ACC112 (cell line): ENCODE data around the gene ARL15.

ENCODE experiments used
- H2AFZ ChIP-seq: fragments of 200-600 bp; sonication (generic); one replicate; pipeline ENCODE4 v1.6.0; 2017; ENCODE audit warnings: antibody characterized with exemption, low read length; ENCODE audit not compliant: unreplicated experiment
- H3K27ac ChIP-seq: fragments of 200-600 bp; sonication (generic); 2 replicates; pipeline ENCODE4 v1.5.1; 2014; ENCODE audit warnings: low read depth, mild to moderate bottlenecking, antibody characterized with exemption, low read length, moderate library complexity
- H3K27me3 ChIP-seq: fragments of 200-600 bp; sonication (generic); 2 replicates; pipeline ENCODE4 v1.6.1; 2014; ENCODE audit warnings: mild to moderate bottlenecking, antibody characterized with exemption, low read length, moderate library complexity, mixed read lengths; ENCODE audit not compliant: insufficient read depth
- H3K36me3 ChIP-seq: fragments of 200-600 bp; sonication (generic); 2 replicates; pipeline ENCODE4 v1.6.1; 2016; ENCODE audit warnings: mild to moderate bottlenecking, antibody characterized with exemption, low read length, moderate library complexity, mixed read lengths; ENCODE audit not compliant: insufficient read depth
- H3K4me1 ChIP-seq: fragments of 200-600 bp; sonication (generic); one replicate; pipeline ENCODE4 v1.6.1; 2016; ENCODE audit warnings: low read length, mixed read lengths; ENCODE audit not compliant: insufficient read depth, unreplicated experiment, control insufficient read depth
- H3K4me3 ChIP-seq: fragments of 200-600 bp; sonication (generic); 2 replicates; pipeline ENCODE4 v1.5.1; 2014; ENCODE audit warnings: mild to moderate bottlenecking, low read depth, low read length
- H3K79me2 ChIP-seq: fragments of 200-600 bp; sonication (generic); one replicate; pipeline ENCODE4 v1.6.0; 2016; ENCODE audit warnings: low read length; ENCODE audit not compliant: control insufficient read depth, unreplicated experiment, insufficient read depth

Gene ARL15

DNA sequence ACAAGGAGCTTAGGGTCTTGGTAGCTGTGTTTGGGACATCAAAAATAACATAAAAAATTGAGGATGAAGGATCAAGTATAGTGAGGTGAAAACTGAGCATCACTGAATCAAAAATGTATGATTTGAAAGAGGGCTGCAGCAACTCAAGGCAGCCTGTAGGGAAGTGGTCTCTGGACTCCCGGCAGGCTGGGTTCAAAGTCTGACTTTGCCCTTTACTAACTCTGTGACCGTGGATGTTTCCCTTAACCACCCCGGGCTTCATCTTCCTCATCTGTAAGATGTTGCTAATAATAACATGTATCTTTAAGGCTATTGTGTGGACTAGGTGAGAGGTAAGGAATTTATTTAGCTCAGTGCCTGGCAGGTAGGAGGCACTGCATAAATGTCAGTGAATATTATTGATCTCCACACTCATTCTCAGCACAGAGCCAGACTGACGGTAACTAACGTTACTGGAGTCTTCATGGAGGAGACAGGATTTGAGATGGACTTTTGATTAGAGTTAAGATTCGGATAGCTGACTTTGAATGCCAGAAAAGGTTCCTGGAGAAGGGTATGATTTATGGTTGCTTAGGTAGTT, 382.6 kb downstream of the ARL15 start:
- Histone ChIP-seq H2AFZ (no peak overlapping the region), H3K27ac (no peak overlapping the region), H3K27me3 (no peaks in the 10 kb centered on the region), H3K36me3 (no peaks in the 10 kb centered on the region), H3K79me2 (no peaks in the 10 kb centered on the region), H3K4me1 (no peaks in the 10 kb centered on the region), H3K4me3 (no peak overlapping the region)

DNA sequence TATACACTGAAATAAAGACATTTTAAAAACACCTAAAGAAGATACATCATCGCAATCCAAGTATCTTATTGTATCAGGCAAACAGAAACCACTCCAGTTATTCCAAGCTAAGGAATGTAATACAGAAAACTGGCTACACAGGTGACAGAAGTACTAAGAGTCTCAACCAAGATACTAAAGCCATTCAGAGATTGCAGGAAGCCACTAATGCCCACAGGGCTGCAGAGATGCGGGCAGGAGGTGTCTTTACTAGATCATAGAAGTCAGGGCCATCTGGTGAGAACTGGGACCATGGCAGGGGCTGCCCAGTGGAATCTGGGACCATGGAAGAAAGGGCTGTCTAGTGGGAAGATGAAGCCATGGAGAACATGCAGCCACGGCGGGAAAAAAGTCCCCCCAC, 384.3 kb downstream of the ARL15 start:
- Histone ChIP-seq H3K27me3 (no peaks in the 10 kb centered on the region), H3K4me1 (no peaks in the 10 kb centered on the region), H3K79me2 (no peaks in the 10 kb centered on the region), H3K27ac (no peak overlapping the region), H3K4me3 (no peak overlapping the region), H3K36me3 (no peaks in the 10 kb centered on the region), H2AFZ (no peak overlapping the region)

DNA sequence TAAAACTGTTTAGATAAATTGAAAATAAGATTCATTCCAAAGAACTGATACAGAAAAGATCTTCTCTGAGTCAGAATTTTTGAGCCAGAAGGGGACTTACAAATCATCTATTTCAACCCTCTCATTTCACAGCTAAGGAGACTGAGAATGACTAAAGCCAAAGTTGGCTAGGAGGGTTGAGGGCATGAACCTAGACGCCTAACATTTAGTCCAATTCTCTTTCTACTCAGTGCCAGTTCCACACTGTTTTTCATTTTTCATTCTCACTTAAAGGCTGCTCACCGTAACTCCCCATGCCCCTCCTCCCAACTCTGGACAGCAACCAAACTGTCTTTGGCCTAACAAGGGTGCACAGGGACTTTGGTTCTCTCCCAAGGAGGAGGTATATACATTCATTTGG, 386.0 kb downstream of the ARL15 start:
- no peak overlapping the region for H3K27ac ChIP-seq
- no peaks in the 10 kb centered on the region for H3K27me3 ChIP-seq
- H3K4me1 ChIP-seq: no peaks in the 10 kb centered on the region
- H3K79me2 ChIP-seq: no peaks in the 10 kb centered on the region
- H3K36me3 ChIP-seq: no peaks in the 10 kb centered on the region
- no peak overlapping the region for H3K4me3 ChIP-seq
- peak overlapping the region; percentile 32 for H2AFZ ChIP-seq

DNA sequence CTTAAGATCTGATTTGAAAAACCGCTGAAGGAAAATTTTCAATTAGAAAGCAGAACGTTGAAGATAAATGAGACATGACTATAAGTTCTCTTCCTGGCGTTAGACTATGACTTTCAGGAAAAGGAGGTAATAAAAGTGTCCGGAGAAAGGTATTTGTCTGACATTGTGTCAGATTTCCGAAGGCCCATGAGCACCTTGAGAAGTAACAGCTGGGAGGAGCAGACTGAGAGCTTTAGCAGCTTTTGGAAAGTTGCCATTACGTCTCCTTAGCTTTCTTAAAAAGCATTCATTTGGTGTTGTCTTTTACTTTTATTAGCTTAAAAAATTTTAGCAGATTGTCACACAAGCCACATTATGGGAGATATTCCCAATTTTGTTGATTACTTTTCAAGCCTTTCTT, 386.4 kb downstream of the ARL15 start:
- Histone ChIP-seq H3K79me2 (no peaks in the 10 kb centered on the region), H3K36me3 (no peaks in the 10 kb centered on the region), H2AFZ (peak overlapping the region; percentile 32), H3K27me3 (no peaks in the 10 kb centered on the region), H3K27ac (no peak overlapping the region), H3K4me3 (no peak overlapping the region), H3K4me1 (no peaks in the 10 kb centered on the region)

DNA sequence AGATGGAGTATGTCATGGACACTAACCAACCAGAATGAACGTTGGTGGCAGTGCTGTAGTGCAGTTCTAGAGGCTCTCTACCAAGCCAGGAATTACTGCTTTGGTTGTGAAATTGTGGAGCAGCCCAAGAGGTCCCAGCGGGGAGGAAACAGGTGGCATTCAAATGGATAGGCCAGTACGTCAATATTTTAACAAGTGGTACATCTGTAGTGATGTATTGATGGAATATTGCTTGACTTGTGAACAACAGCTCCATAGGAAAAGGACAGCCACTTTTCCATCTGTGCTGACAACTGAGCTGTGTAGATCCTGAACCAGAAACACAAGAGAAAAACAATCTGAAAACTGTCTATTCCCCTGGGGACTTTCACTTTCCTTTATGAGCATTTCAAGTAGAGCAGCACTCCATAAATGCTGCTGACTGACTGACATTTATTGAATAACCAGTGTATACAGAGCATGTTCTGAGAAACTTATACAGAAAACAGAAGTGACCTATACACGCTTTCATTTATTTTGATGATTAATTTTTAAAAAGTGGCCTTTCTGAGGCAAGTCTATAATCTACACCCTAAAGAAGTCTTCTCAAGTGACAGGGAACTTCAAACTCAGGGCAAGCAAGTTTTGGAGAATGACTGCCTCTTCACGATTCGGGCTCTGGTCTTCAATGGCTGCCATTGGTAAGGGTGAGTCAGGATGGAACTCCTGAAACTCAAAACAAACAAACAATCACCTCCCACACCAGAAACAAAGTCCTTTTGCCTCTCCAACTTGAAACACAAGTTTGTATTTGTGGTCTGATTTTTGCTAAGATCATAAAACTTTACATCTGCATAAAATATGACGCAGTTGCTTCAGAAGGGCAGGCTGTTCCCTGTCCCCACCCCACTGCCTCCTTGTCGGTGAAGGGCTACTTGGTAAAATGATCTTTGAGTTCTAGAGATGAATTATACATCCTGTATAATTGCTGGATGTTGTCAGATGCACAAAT, 387.6 kb downstream of the ARL15 start:
- H3K27ac ChIP-seq: no peak overlapping the region
- no peaks in the 10 kb centered on the region for H3K79me2 ChIP-seq
- H3K4me1 ChIP-seq: peaks cover under 1% of the 10 kb centered on the region

DNA sequence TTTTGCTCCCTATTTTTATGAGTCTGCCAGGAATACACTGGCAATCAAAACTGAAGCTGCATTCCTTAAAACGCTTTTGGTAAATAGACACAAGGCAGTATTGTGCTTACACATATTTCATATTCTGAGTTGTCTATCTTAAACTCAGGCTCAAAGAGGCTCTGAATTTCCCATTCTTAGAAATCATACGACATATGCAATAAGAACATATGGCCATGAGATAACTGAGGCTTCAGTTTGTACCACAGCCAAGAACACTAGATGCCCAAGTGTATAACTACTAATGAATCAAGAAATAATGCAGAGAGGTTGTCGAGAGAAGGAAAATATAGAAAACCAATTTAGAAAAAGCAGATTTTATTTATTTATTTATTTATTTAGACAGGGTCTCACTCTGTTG, 392.5 kb downstream of the ARL15 start:
- Histone ChIP-seq H3K79me2 (no peaks in the 10 kb centered on the region), H3K4me3 (no peak overlapping the region), H3K27me3 (no peaks in the 10 kb centered on the region), H2AFZ (no peak overlapping the region), H3K4me1 (peaks cover 12% of the 10 kb centered on the region), H3K36me3 (no peaks in the 10 kb centered on the region), H3K27ac (no peak overlapping the region)

More for the DNA sequence above, 387.6 kb downstream of the ARL15 start:
- no peak overlapping the region for H3K4me3 ChIP-seq
- H3K27me3 ChIP-seq: no peaks in the 10 kb centered on the region
- H2AFZ ChIP-seq: no peak overlapping the region
- no peaks in the 10 kb centered on the region for H3K36me3 ChIP-seq

DNA sequence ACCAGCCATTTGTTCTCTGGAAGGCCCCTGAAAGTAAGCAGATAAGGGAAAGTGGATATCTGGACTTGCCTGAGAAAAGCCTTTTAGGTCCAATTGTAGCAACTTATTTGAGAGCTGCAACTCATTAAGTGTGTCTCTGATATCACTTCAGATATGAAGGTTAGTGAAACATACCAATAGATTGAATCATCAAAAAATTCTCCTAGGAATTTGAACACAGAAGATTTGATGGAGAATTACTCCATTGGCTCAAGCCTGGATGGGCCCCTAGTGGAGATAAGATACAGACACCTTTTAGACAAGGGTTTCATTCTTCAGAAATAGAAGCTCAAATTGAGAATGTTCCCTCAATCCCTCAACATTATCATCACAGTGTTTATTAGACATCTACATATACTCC, 393.3 kb downstream of the ARL15 start:
- Histone ChIP-seq H2AFZ (peak overlapping the region; percentile 33), H3K27ac (no peak overlapping the region), H3K79me2 (no peaks in the 10 kb centered on the region), H3K27me3 (no peaks in the 10 kb centered on the region), H3K4me1 (peaks cover 12% of the 10 kb centered on the region), H3K36me3 (no peaks in the 10 kb centered on the region), H3K4me3 (no peak overlapping the region)

DNA sequence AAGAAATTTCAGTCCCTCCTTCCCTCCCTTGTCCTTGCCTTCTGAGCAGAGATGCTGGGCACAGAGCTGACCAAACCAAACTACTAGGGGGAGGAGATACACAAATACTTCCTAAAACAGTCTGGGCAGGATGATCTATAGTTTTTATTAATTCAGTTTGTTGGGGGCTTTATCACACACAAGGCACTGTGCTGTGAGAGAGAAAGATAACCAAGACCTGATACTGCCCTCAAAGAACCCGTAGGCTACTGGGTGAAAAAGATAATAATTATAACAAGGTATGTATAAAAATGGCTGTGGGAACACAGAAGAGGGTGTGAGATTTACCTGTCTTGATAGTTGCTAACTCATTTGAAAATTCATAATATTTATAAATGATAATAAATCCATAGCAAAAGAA, 395.3 kb downstream of the ARL15 start:
- Histone ChIP-seq H3K27me3 (no peaks in the 10 kb centered on the region), H3K79me2 (no peaks in the 10 kb centered on the region), H3K36me3 (no peaks in the 10 kb centered on the region), H2AFZ (no peak overlapping the region), H3K27ac (no peak overlapping the region), H3K4me1 (peaks cover 12% of the 10 kb centered on the region), H3K4me3 (no peak overlapping the region)

DNA sequence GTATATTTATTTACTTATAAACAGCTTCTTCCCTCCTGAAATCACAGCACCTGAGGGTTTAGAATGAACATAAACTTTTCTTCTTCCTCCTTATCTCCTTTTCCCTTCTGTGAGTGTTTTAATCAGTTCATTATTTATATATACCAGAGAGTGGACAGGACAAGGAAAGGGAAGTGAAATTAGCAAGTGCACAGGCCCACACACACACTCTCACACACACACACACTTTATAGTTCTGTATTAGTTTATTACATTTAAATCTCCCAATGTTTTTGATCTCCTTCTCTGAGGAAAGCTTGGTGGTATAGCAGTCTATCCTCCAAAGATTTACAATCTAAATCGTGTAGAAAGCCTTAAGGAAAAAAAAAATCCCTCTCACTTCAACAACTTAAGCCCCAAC, 396.4 kb downstream of the ARL15 start:
- Histone ChIP-seq H3K27me3 (no peaks in the 10 kb centered on the region), H3K79me2 (no peaks in the 10 kb centered on the region), H3K4me3 (no peak overlapping the region), H3K4me1 (peaks cover 12% of the 10 kb centered on the region), H3K36me3 (no peaks in the 10 kb centered on the region), H2AFZ (no peak overlapping the region), H3K27ac (no peak overlapping the region)

DNA sequence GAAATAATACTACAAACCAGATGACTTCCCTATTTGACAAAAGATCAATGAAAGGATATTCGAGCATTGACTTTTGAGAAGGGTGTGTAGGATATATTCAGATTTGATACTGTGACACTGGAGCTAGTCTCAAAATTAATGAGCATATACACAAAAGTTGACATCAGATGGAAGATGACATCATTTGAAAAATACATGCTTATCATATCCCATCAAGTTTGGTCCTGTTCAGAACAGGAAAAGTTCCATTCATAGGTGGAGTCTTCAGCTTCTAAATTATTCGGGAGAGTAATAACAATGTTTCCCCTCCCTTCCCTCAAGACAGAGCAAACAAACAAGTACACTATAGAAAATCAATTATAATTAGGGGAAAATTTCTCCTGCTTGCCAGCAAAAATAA, 401.6 kb downstream of the ARL15 start:
- H2AFZ ChIP-seq: no peak overlapping the region
- no peaks in the 10 kb centered on the region for H3K27me3 ChIP-seq
- no peak overlapping the region for H3K27ac ChIP-seq
- H3K4me3 ChIP-seq: no peak overlapping the region
- no peaks in the 10 kb centered on the region for H3K36me3 ChIP-seq
- no peaks in the 10 kb centered on the region for H3K79me2 ChIP-seq
- H3K4me1 ChIP-seq: no peaks in the 10 kb centered on the region

DNA sequence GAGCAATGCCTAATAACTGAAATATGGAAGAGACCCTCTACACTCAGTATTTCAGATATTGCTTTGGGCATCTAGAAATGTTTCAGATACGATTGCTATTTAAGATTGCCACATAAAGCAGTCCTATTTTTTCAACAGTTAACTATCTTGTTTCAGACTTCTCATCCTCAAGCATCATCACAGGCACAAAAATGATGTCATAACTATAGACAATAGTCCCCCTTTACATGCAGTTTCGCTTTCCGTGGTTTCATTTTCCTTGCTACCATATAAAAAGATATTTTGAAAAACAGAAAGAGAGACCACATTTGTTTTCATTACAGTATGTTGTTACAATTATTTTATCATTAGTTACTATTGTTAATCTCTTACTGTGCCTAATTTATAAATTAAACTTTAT, 402.5 kb downstream of the ARL15 start:
- Histone ChIP-seq H3K4me1 (no peaks in the 10 kb centered on the region), H3K27me3 (no peaks in the 10 kb centered on the region), H3K79me2 (no peaks in the 10 kb centered on the region), H2AFZ (no peak overlapping the region), H3K4me3 (no peak overlapping the region), H3K27ac (no peak overlapping the region), H3K36me3 (no peaks in the 10 kb centered on the region)
